SK-N-MC (cell line): ENCODE results near the gene TSBP1.
"Not testable (repeated sequence)": the region's sequence is repeated elsewhere in the genome, so short reads cannot be mapped to it uniquely, and the experiment has no call there.

Experiments
- EZH2 ChIP-seq: fragments of 200-600 bp; sonication (generic); IDR thresholded peaks from one replicate; pipeline ENCODE4 v1.6.1; 2017; ENCODE audit warnings: antibody characterized with exemption
- FOXP2 ChIP-seq: optimal IDR thresholded peaks from 2 replicates; pipeline ENCODE3; 2011; ENCODE audit warnings: mild to moderate bottlenecking, moderate library complexity; ENCODE audit not compliant: insufficient read depth; ENCODE audit errors: extremely low read length, control extremely low read depth
- POLR2AphosphoS5 ChIP-seq: IDR thresholded peaks from 2 replicates; pipeline ENCODE4 v1.6.1; 2012; ENCODE audit warnings: mild to moderate bottlenecking, low read depth, low read length, borderline replicate concordance

DNA sequence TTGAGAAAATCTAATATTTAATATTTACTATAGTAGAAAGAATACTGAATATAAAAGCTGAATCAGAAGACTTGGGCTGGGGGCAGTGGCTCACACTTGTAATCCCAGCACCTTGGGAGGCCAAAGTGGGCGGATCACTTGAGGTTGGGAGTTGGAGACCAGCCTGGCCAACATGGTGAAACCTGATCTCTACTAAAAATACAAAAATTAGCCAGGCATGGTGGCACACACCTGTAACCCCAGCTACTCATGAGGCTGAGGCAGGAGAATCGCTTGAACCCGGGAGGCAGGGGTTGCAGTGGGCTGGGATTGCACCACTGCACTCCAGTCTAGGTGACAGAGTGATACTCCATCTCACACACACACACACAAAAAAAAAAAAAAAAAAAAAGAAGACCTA is 76.7 kb downstream of the TSBP1 start:
- TF ChIP-seq POLR2AphosphoS5, EZH2, FOXP2: not testable (repeated sequence)
